B cell (primary cell): ENCODE measurements around the gene RASSF4. TPM values are rescaled to one million over a fixed set of nuclear protein-coding genes. Genes with fewer than 3 reads are reported as not detected.

Source experiments
- ATAC-seq: fragments of 200-7000 bp; cut with Tn5 transposase; one replicate; pipeline ENCODE4 v1.10.0; 2021; ENCODE audit warnings: low read depth, mild to moderate bottlenecking, moderate number of reproducible peaks, moderate library complexity
- CTCF ChIA-PET: fragments of 350-600 bp; sonication (Branson Sonifier 250); formaldehyde crosslinking; loops from one replicate; lab custom pipeline; 2021; ENCODE audit warnings: antibody characterized with exemption, inconsistent platforms; lab: Charles Lee
- POLR2A ChIA-PET: fragments of 350-600 bp; sonication (Branson Sonifier 250); formaldehyde crosslinking; loops from one replicate; lab custom pipeline; 2021; ENCODE audit warnings: antibody characterized with exemption; lab: Charles Lee
- DNase-seq: peaks from one replicate; pipeline ENCODE4 v3.0.0; 2013
- H2AFZ ChIP-seq: 2 replicates; pipeline ENCODE4 v1.6.1; 2012; ENCODE audit warnings: mild to moderate bottlenecking, low read depth, low read length; ENCODE audit not compliant: insufficient read depth, poor library complexity, severe bottlenecking
- H3K27ac ChIP-seq, 2 donors: 1 replicate in 1 of 2; 2 replicates in 1 of 2; pipeline ENCODE4 v1.5.1; 2012 to 2013; ENCODE audit warnings: low read length in 2 of 2, mild to moderate bottlenecking in 2 of 2, moderate library complexity in 1 of 2
- H3K27me3 ChIP-seq, 4 experiments: fragments of 200-600 bp in 1 of 4; sonication (generic) in 1 of 4; replicated peaks in 1 of 4; 1 replicate in 2 of 4; 2 replicates in 2 of 4; pipeline versions ENCODE4 v1.6.1 to v1.7.0; 2013 to 2016; ENCODE audit warnings: low read length in 3 of 4, mild to moderate bottlenecking in 2 of 4, mixed read lengths in 1 of 4, moderate library complexity in 1 of 4; ENCODE audit not compliant: insufficient read depth in 4 of 4, control insufficient read depth in 3 of 4; ENCODE audit errors: control extremely low read depth in 1 of 4
- H3K36me3 ChIP-seq, 2 experiments: replicated peaks in 1 of 2; 1 replicate in 1 of 2; 2 replicates in 1 of 2; pipeline versions ENCODE4 v1.6.1 to v1.7.1; 2013; ENCODE audit warnings: low read length in 1 of 2; ENCODE audit not compliant: insufficient read depth in 2 of 2, control insufficient read depth in 1 of 2; ENCODE audit errors: control extremely low read depth in 1 of 2, extremely low read depth in 1 of 2
- H3K4me1 ChIP-seq, 2 donors: fragments of 200-600 bp in 1 of 2; sonication (generic) in 1 of 2; 1 replicate in 1 of 2; 2 replicates in 1 of 2; pipeline versions ENCODE4 v1.5.1 to v1.6.1; 2013 to 2017; ENCODE audit warnings: low read length in 2 of 2; ENCODE audit not compliant: control insufficient read depth in 2 of 2, insufficient read depth in 2 of 2
- H3K4me2 ChIP-seq: replicated peaks from 2 replicates; pipeline ENCODE3; 2012; ENCODE audit warnings: mild to moderate bottlenecking, low read depth, low read length; ENCODE audit not compliant: poor library complexity, severe bottlenecking
- H3K4me3 ChIP-seq, 5 experiments: fragments of 200-600 bp in 1 of 5; sonication (generic) in 1 of 5; 1 replicate in 3 of 5; 2 replicates in 2 of 5; pipeline versions ENCODE4 v1.5.1 to v1.7.0; 2011 to 2016; ENCODE audit warnings: low read length in 4 of 5, mild to moderate bottlenecking in 4 of 5, low read depth in 2 of 5, control low read depth in 1 of 5, moderate library complexity in 1 of 5; ENCODE audit not compliant: insufficient read depth in 1 of 5; ENCODE audit errors: control extremely low read depth in 1 of 5, extremely low read depth in 1 of 5
- H3K79me2 ChIP-seq: fragments of 200-600 bp; sonication (generic); one replicate; pipeline ENCODE4 v1.6.0; 2016; ENCODE audit warnings: low read length; ENCODE audit not compliant: control insufficient read depth, insufficient read depth
- H3K9ac ChIP-seq: fragments of 200-600 bp; sonication (generic); 2 replicates; pipeline ENCODE4 v1.6.1; 2017; ENCODE audit warnings: mild to moderate bottlenecking, low read length, moderate library complexity
- H3K9me3 ChIP-seq, 3 donors: one replicate each; pipeline versions ENCODE4 v1.6.1 to v1.7.1; 2013; ENCODE audit warnings: low read length in 2 of 3; ENCODE audit not compliant: control insufficient read depth in 2 of 3, insufficient read depth in 1 of 3; ENCODE audit errors: control extremely low read depth in 1 of 3
- H4K20me1 ChIP-seq: 2 replicates; pipeline ENCODE4 v1.6.0; 2012; ENCODE audit warnings: mild to moderate bottlenecking, low read length; ENCODE audit not compliant: insufficient read depth, control insufficient read depth, poor library complexity, severe bottlenecking
- H3K27ac Mint-ChIP-seq: one replicate; pipeline ENCODE4 v1.8.0; 2021; ENCODE audit warnings: mixed read lengths
- H3K27me3 Mint-ChIP-seq: one replicate; pipeline ENCODE4 v1.8.0; 2021; ENCODE audit warnings: mixed read lengths
- H3K4me1 Mint-ChIP-seq: one replicate; pipeline ENCODE4 v1.8.0; 2021; ENCODE audit warnings: mixed read lengths
- H3K4me3 Mint-ChIP-seq: one replicate; pipeline ENCODE4 v1.8.0; 2021; ENCODE audit warnings: mixed read lengths
- H3K9me3 Mint-ChIP-seq: one replicate; pipeline ENCODE4 v1.8.0; 2022; ENCODE audit warnings: mixed read lengths; ENCODE audit not compliant: insufficient read depth
- EZH2 ChIP-seq: IDR thresholded peaks from 2 replicates; pipeline ENCODE4 v1.6.1; 2012; ENCODE audit warnings: borderline replicate concordance, low read depth, mild to moderate bottlenecking, moderate library complexity, low read length; ENCODE audit not compliant: insufficient read depth, poor library complexity, severe bottlenecking
- WGBS: methylation state at CpG from one replicate; pipeline ENCODE4 v1.1.5; 2013; ENCODE audit warnings: missing lambda C conversion rate; ENCODE audit not compliant: insufficient coverage; 5-methylcytosine and 5-hydroxymethylcytosine counted together
- intact Hi-C: fragments of 100-400 bp; cut with micrococcal nuclease; formaldehyde crosslinking; loops from one replicate; pipeline ENCODE4 v1.10.0; 2022
- polyA plus RNA-seq: library from polyadenylated mRNA; depleted of rRNA; stranded (reverse); fragments of >200 nt; gene quantifications from 2 replicates; pipeline ENCODE4 v1.2.3, GENCODE V29; 2012
- total RNA-seq, 2 donors: library from RNA; stranded (reverse); fragments of 120-200 nt in 1 of 2; gene quantifications; 1 replicate in 1 of 2; 2 replicates in 1 of 2; pipeline versions ENCODE4 v1.2.3 to v1.2.4, GENCODE V29; 2013 to 2022
- TF ChIP-seq, protein P1 (sequence below): fragments of 200-600 bp; IDR thresholded peaks from one replicate; pipeline ENCODE4 v1.8.0; 2022; ENCODE audit warnings: antibody characterized with exemption, mild to moderate bottlenecking

The RASSF4 gene
- total and polyA plus RNA-seq, 2 donors (not counting 1 experiment from before 2014, with no cell fraction given), result 1.9 to 2.6 TPM

DNA sequence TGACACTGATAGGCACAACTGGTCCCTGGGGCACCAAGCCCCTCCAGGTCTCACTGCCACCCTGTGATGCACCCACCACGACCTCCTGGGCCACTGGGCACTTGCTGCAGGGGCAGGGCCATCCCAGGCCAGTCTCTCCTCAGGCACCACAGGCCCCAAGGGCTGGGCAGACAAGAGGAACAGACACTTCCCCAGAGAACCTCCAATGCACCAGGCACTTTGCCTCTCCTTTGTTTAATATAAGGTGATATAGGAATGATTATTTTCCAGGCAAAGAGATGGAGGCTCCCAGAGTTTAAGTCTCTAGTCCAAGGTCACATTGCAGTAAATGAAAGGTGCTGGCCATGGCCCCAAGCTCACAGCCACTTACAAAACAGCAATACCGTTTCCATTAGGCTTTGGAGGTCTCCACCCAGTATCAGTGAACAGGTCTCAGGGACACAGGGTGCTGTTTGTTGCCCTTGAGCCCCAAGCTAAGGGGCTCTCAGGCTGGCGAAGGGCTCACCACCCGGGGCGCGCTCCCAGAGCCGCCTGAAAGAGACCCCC, 14.6 kb downstream of the RASSF4 start:
- H3K4me3 Mint-ChIP-seq, result peak overlapping the region; percentile 86
- TF ChIP-seq, protein P1, sequence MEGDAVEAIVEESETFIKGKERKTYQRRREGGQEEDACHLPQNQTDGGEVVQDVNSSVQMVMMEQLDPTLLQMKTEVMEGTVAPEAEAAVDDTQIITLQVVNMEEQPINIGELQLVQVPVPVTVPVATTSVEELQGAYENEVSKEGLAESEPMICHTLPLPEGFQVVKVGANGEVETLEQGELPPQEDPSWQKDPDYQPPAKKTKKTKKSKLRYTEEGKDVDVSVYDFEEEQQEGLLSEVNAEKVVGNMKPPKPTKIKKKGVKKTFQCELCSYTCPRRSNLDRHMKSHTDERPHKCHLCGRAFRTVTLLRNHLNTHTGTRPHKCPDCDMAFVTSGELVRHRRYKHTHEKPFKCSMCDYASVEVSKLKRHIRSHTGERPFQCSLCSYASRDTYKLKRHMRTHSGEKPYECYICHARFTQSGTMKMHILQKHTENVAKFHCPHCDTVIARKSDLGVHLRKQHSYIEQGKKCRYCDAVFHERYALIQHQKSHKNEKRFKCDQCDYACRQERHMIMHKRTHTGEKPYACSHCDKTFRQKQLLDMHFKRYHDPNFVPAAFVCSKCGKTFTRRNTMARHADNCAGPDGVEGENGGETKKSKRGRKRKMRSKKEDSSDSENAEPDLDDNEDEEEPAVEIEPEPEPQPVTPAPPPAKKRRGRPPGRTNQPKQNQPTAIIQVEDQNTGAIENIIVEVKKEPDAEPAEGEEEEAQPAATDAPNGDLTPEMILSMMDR, result no peak
- no peak for TF ChIP-seq EZH2
- Histone ChIP-seq H3K27ac (no peak overlapping the region), H3K27me3 (peaks cover 0 to 9% (median 0%) of the 10 kb centered on the region in 4 experiments), H3K9ac (peak overlapping the region; percentile 73), H4K20me1 (no peaks in the 10 kb centered on the region), H3K4me3 (peak overlapping the region in 4 of 5 experiments; percentile 49 to 70 (median 54)), H3K4me1 (peaks cover 20 to 37% of the 10 kb centered on the region in 2 donors), H3K4me2 (peak overlapping the region; percentile 94), H3K36me3 (no peaks in the 10 kb centered on the region), H3K9me3 (no peaks in the 10 kb centered on the region), H3K79me2 (no peaks in the 10 kb centered on the region), H2AFZ (peak overlapping the region; percentile 95)
- peak; percentile 29 for DNase-seq
- H3K27me3 Mint-ChIP-seq, result no peaks in the 10 kb centered on the region
- intact Hi-C loops, result loop anchor here (2.0 to 5.0 kb wide), 2 partner anchors 97 to 1301 kb away; no protein-coding TSS in a partner anchor
- no peak for ATAC-seq
- 28% methylated on average over 3 of the region's 7 CpGs for WGBS
- ChIA-PET POLR2A (no interaction called here), CTCF (interaction anchor here (0.7 to 2.7 kb wide), 3 partner anchors 10 to 77 kb away, joined by 3 to 55 read pairs (median 24); no protein-coding TSS in a partner anchor)
- no peaks in the 10 kb centered on the region for H3K9me3 Mint-ChIP-seq
- H3K4me1 Mint-ChIP-seq, result peaks cover 27% of the 10 kb centered on the region
- H3K27ac Mint-ChIP-seq, result peak overlapping the region; percentile 73
